COLO668 (cell line): Measurements from ENCODE around the gene PIGR.

ENCODE experiments used
- DNase-seq: peaks from one replicate; lab custom pipeline; 2025; ENCODE audit not compliant: unreplicated experiment; lab: John Stamatoyannopoulos, UW

PIGR gene

DNA sequence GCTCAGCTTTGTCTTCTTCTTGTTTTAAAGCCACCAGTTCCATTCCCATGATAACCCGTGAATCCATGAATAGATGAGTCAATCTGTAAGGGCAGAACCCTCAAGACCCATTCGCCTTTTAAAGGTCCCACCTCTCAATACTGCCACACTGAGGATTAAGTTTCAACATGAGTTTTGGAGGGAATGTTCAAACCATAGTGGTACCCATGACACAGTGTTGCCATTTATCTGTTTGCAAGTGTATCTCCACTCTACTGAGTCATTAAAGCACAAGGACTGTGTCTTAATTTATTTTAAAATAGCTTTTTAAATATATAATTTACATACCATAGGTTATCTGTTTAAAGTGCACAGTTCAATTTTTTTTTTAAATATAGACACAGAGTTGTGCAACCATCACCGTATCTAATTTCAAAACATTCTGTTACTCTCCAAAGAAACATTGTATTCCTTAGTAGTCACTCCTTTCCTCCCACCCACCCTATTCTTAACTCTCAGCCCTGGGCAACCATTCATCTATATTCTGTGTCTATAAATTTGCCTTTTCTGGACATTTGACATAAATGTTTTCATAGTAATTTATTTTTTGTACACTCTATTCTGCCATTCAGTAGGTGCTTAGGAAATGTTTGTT, 53.8 kb downstream of the PIGR start:
- no peak for DNase-seq

DNA sequence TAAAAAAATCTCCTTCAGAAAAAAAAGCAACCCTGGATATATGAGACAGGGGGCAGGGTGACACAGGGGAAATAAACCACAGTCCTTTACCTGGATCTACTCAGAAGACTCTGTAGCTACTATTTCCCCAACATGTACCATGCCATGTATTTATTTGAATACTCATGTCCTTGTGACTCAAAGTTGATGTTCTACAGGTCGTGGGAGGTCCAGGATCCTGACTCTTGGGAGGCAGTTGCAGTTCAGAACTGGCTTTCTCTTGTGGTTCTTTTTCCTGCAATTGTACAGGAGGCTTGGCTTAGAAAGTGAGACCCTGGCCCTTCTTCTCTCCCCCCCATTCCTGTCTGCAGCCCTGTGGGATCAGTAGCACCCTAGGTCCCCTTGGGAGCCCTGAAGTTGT, 54.9 kb downstream of the PIGR start:
- DNase-seq: no peak

DNA sequence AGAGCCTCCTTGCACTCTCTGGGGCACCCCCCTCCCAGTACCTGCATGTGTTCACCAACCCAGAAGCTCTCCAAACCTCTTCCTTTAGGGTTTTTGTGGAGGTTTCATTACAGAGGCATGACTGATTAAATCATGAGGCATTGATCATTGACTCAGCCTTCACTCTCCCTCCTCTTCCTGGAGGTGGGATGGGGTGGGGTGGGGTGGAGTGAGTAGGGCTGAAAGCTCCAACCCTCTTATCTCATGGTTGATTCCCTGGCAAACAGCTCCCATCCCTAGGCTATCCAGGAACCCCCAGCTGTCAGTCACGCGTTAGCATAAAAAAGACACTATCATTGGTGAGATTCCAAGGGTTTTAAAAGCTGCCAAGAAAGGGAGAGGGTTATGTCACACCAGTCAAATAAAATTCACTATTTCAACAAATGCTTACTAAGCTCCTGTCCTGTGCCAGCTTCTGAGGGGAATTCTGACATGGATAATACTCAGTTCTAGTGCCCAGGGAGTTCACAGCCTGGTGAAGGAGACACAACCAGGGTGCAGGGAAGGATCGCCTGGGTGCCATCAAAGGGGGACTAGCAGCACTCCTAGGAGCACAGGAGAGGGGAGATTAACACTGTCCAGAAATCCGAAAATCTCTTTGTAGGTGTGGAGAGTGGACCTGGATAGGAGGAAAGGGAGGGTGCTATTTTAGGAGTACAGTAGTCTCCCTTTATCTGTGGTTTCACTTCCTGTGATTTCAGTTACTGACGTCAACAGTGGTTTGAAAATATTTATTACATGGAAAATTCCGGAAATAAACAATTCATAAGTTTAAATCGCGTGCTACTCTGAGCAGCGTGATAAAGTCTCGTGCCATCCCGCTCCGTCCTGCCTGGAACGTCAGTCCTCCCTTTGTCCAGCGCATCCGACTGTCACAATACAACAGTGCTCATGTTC, 55.9 kb downstream of the PIGR start:
- no peak for DNase-seq

DNA sequence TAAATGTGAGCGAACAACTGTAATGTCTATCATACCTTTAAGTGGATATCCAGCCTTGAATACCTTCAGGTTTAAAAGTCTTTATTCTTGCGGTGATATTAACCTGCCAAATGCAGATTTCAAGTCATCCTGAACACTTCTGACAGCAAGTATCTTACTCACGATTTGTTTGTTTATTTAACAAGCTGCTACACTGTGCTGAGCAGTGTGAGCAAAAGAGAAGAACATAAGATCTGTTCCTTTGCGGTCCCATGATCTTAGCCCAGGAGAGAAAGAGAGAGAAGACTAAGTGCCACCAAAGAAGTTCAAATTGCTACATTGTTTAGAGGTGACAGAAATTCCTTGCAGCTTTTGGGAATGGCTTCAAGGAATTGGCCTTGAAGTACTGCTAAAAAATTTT, 58.6 kb downstream of the PIGR start:
- DNase-seq: no peak

DNA sequence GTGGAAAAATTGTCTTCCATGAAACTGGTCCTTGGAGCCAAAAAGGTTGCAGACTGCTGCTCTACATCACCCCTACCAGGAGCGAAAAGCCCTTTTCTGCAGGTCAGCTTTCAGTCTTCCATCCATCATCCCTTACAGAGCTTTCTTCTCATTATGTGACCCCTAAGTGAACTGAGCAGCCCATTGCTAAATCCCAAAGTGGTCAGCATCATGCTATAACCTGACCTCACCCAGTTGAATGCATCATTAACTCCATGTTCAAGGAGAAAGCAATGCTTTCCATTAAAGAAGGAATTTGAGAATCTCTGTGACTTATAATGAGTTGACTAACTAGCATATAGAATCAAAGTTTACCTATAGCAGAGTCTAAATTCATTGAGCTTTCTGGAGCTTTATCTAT, 59.4 kb downstream of the PIGR start:
- no peak for DNase-seq

- DNase-seq: no peak
Observed at GRCh38 chr1:206885341-206886060, 60.8 kb downstream of the PIGR start.

DNA sequence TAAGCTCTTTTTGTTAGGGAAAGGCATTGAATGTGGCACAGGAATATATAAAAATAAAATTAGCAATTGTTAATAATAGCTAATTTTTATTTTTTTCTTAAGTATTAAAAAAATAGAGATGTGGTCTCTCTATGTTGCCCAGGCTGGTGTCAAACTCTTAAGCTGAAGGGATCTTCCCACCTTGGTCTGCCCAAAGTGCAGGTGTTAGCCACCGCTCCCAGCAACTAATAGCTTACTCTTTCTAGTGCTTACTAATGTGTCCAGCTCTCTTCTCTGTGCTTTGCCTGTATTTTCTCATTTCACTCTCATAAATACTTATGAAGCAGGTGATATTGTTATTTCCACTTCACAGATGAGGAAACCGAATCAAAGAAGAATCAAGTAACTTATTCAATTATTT, 62.4 kb downstream of the PIGR start:
- DNase-seq: no peak

DNA sequence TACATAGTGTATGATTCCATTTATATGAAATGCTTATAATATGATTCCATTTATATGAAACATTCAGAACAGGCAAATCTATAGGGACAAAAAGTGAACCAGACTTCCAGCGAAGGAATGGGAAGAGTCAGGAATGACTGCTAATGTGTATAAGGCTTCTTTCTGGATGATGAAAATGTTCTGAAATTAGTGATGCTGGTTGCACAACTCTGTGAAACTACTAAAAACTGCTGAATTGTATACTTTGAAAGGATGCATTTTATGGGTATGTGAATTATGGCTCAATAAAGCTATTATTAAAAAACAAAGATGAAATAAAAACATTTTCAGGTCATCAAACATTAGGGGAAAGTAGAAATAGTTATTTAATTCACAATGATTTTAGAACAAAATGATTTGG, 63.1 kb downstream of the PIGR start:
- no peak for DNase-seq

- no peak for DNase-seq
Observed at GRCh38 chr1:206882555-206882954, 63.7 kb downstream of the PIGR start.

DNA sequence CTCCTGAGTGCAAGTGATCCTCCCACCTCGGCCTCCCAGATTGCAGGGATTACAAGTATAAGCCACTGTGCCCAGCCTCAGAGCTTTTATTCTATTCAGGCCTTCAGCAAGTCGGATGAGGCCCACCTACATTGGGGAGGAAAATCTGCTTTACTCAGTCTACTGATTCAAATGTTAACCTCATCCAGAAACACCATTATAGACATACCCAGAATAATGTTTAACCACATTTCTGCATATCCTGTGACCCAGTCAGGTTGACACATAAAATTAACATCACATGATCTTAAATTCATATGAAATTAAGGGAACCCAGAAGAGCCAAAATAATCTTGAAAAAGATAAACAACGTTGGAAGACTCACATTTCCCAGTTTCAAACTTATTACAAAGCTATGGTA, 66.0 kb downstream of the PIGR start:
- DNase-seq: no peak
